Activated CD4-positive, alpha-beta T cell treated with anti-CD3 and anti-CD28 coated beads, Interleukin-10, Interleukin-2, amounts not matched to agents 100 ng/mL and 50 ng/mL, durations not matched to agents 16 hours and 8 hours (primary cell): ENCODE data around the gene DAPL1.

Experiments used
- DNase-seq: peaks from one replicate; pipeline ENCODE4 v3.0.0-alpha.2; 2020

Gene DAPL1, protein sequence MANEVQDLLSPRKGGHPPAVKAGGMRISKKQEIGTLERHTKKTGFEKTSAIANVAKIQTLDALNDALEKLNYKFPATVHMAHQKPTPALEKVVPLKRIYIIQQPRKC

GRCh38 chr2:158795195-158795924 lies at the start of gene DAPL1:
DAPL1 (plus strand) TSS chr2:158795317; CDS start chr2:158795373, 56 bp downstream.
- DNase-seq: no peak

- DNase-seq: no peak
Observed at GRCh38 chr2:158745866-158746382, 49.2 kb upstream of the DAPL1 start.

DNA sequence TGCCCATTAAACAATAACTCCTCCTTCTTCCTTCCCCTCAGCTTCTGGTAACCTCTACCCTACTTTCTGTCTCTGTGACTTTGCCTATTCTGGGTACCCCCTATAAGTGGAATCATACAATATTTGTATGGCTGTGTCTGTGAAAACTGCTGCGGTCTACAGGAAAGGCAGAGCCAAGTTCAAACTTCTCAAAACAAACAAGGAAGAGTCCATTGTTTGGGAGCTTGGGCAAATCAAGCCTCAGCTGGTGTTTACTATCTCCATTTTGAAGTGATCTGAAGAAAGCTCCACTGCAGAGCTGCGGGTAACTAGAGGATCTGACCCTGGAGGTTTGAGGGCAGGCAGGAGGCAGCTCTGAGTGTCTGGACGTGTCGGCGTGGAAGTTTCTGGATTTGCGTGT lies 48.6 kb upstream of the DAPL1 start:
- DNase-seq: no peak

DNA sequence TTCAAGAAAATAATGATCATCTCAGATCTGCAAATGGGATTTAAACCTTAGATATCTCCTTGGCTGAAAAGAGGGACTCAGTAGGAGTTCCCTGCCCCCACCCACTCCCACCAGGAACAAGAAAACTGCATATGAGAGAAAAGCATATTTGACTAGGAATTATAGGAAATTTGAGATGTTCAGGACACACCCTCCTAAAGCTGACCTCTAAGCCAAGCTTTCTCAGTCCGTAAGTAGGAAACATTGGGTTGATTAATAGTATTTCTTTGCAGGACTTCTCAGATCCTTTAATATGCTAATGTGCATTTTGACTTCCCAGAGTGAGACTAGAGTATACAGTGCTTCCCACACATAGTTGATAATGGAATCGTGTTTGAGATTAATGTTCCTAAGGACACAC lies 47.8 kb upstream of the DAPL1 start:
- no peak for DNase-seq

- no peak for DNase-seq
Observed at GRCh38 chr2:158748926-158749590, 46.1 kb upstream of the DAPL1 start.

GRCh38 chr2:158750458-158751125 lies 44.5 kb upstream of the DAPL1 start:
- no peak for DNase-seq

DNA sequence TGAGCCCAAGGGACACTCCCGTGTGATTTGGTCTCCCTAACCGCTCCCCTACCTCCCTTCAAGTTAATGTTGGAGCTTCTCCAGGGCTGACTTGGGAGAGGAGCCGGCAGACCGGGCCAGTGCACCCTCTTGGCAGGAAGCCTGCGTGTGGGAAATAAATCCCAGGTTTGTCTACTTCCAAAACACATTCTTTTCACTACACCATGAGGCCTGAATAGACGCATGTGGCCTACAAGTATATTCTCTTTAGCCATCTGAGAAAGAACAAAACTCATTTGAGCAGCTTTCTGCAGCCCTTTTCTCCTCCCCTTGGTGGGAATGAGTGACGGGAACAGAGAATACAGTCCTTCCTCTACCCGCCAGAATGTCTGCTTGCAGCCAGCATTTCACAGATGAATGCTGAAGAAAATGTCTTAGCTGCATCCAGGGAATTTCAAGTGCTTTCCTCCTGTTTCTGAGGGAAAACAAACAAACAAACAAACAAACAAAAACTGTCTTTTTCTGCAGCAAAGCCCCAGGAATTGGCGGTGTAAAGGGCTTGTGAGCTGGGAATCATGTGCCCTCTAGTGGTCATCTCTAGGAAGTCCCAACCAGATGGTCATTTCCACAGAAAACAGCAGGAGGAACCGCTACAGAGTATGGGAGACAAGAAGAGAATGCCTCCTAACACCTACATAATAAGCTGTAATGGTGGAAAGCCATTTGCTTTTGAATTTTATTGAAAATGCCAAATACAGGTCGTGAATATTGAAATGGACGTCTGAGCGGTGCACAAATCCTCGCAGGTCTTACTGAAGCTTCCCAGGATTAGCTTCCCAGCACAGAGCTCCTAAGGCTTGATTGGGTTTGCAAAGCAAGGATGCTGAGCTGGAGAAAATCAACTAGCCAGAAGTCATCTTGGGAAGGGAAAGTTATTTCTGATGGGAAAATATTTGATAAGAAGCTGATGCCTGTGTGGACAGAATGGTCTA lies 41.2 kb upstream of the DAPL1 start:
- peak; percentile 38 for DNase-seq

- peak; percentile 7 for DNase-seq
Observed at GRCh38 chr2:158755310-158756087, 39.6 kb upstream of the DAPL1 start.

DNA sequence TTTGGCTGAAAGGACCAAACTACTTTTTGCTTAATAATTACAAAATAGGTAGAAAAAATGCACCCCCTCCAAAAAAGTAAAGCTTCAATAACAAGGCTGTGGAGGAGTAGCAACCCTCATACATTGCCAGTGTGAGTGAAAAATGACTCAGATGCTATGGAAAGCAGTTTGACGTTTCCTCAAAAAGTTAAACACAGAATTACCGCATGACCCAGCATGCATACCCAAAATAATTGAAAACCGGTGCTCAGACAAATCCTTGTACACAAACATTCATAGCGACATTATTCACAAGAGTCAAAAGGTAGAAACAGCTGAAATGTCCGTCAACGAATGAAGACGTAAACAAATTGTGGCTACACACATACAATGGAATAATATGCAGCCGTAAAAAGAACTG lies 38.8 kb upstream of the DAPL1 start:
- no peak for DNase-seq

- DNase-seq: no peak
Observed at GRCh38 chr2:158756976-158757375, 38.1 kb upstream of the DAPL1 start.

- DNase-seq: no peak
Observed at GRCh38 chr2:158760887-158761286, 34.2 kb upstream of the DAPL1 start.

GRCh38 chr2:158761621-158762020 lies 33.5 kb upstream of the DAPL1 start:
- DNase-seq: no peak

GRCh38 chr2:158762336-158762735 lies 32.8 kb upstream of the DAPL1 start:
- no peak for DNase-seq

- no peak for DNase-seq
Observed at GRCh38 chr2:158766524-158766923, 28.6 kb upstream of the DAPL1 start.

DNA sequence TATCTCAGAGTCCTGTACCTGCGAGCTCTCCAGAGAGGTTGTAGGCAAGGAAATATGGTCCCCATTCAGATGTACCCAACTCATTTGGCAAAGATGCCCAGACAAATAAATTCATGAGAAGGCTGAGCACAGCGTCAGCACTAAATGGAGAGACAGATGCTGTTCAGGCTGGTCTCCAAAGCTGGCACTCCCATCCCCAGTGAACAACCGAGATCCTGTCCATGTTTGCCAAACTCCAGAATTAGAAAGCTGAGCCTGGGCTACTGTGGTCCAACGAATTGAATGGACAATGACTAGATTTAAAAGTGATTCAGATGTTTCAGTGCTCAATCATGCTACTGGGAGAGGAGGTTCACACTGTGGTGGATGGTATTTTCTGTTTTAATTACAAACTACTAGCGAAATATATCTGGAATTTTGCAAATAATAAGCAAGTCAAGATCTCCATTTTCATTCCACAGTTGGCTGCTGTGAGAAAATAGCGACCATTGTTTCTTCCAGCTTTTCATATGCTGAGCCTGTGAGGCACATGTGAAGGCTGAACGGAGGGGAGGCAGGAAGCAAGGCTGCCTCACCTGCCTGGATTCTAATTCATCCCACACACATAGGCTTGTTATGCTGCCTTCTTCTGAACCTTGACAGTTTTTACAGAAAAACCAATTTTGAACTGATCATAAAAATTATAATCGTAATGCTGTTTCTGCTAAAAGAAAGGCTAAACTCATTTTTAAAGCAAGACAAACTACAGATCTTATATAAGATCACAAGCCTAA lies 22.6 kb upstream of the DAPL1 start:
- no peak for DNase-seq

DNA sequence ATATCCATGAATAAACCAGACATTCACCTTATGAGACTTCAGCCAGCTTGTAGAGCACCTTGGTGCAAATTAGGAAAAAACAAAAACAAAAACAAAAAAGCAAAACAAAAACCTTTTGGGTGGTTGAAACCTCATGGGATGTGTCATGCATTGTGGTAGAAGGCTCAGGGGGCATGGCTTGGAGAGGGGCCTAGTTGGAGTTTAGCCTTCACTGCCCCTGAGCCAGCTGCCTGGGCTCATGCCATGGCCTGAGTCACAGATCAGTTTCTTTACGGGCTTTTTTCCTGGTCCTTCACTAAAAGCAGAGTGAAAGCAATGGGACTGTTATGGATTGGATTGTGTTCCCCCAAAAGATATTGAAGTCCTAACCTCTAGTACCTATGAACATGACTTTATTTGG lies 22.0 kb upstream of the DAPL1 start:
- no peak for DNase-seq

GRCh38 chr2:158774681-158775080 lies 20.4 kb upstream of the DAPL1 start:
- no peak for DNase-seq

GRCh38 chr2:158775273-158776027 lies 19.7 kb upstream of the DAPL1 start:
- no peak for DNase-seq

GRCh38 chr2:158776231-158776630 lies 18.9 kb upstream of the DAPL1 start:
- DNase-seq: no peak

- DNase-seq: no peak
Observed at GRCh38 chr2:158777077-158777476, 18.0 kb upstream of the DAPL1 start.
